Progenitor cell of endocrine pancreas (in vitro differentiated cells): Measurements from ENCODE around the gene SDF4. TPM values are rescaled to one million over a fixed set of nuclear protein-coding genes. Genes with fewer than 3 reads are reported as not detected.
A peak's percentile ranks its signal among the peaks of the same experiment; 100 is the strongest.

Experiments
- DNase-seq: peaks from one replicate; pipeline ENCODE4 v3.0.0; 2021; ENCODE audit warnings: low spot score; ENCODE audit not compliant: unreplicated experiment
- H3K27ac Mint-ChIP-seq: 2 replicates; pipeline ENCODE4 v1.8.0; 2021; ENCODE audit warnings: mild to moderate bottlenecking, moderate library complexity, mixed read lengths
- H3K27me3 Mint-ChIP-seq: 2 replicates; pipeline ENCODE4 v1.8.0; 2021; ENCODE audit warnings: mixed read lengths
- H3K36me3 Mint-ChIP-seq: 2 replicates; pipeline ENCODE4 v1.8.0; 2022; ENCODE audit warnings: mixed read lengths; ENCODE audit not compliant: insufficient read depth
- H3K4me1 Mint-ChIP-seq: 2 replicates; pipeline ENCODE4 v1.8.0; 2021; ENCODE audit warnings: low read depth, mixed read lengths
- H3K4me3 Mint-ChIP-seq: 2 replicates; pipeline ENCODE4 v1.8.0; 2021; ENCODE audit warnings: low read depth, mild to moderate bottlenecking, moderate library complexity, mixed read lengths
- H3K9me3 Mint-ChIP-seq: 2 replicates; pipeline ENCODE4 v1.8.0; 2021; ENCODE audit warnings: low read depth, mixed read lengths
- total RNA-seq: library from RNA; stranded (reverse); gene quantifications from 2 replicates; pipeline ENCODE4 v1.2.1, GENCODE V29; 2021
- TF ChIP-seq, protein P1 (sequence below): fragments of 200-600 bp; sonication (generic); IDR thresholded peaks from one replicate; pipeline ENCODE4 v1.5.0; 2021; ENCODE audit warnings: antibody characterized with exemption, mild to moderate bottlenecking; ENCODE audit not compliant: unreplicated experiment

SDF4 gene
- total RNA-seq, 1 donor from 2014 or later = 107 TPM

DNA sequence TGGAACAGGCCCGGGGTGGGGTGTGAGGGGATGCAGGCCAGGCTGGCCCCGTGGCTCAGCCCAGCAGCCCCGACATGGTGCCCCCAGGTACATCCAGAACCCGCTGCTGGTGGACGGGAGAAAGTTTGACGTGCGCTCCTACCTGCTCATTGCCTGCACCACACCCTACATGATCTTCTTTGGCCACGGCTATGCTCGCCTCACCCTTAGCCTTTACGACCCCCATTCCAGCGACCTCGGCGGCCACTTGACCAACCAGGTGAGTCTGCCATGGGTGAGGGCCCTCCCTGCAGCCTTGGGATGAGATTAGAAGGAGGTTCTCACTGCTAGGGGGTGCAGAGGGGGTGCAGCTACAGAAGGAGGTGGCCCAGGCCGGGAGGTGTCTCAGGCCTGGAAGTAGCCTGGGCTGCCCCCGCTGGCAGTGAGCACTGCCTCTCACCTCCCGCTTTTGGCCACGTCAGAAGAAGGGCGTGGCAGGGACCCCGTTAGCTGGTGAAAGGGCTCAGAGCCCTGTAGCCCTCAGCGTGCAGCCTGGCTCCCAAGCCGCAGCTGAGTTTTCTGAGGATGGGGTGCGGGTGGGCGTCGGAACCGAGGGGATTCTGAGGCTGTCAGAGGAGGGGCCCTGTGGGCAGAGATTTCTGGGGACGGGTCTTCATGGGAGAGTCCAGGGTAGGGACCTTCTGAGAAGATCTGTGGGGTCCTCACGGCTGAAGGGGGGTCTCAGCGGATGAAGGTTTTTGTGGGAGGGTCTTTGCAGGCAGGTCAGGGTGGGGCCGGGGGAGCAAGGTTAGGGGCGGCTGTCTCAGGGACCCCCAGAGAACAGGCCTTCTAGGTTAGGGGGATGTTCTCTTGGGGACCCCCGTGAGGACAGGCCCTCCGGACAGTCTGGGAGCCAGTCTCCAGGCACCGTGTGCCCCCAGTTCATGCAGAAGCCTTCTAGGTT, 47.7 kb downstream of the SDF4 start:
- Mint-ChIP-seq H3K4me1 (no peaks in the 10 kb centered on the region), H3K36me3 (peaks cover 3% of the 10 kb centered on the region), H3K27me3 (no peaks in the 10 kb centered on the region), H3K27ac (no peak overlapping the region), H3K4me3 (no peak overlapping the region), H3K9me3 (no peaks in the 10 kb centered on the region)
- DNase-seq = no peak
- TF ChIP-seq, protein P1, sequence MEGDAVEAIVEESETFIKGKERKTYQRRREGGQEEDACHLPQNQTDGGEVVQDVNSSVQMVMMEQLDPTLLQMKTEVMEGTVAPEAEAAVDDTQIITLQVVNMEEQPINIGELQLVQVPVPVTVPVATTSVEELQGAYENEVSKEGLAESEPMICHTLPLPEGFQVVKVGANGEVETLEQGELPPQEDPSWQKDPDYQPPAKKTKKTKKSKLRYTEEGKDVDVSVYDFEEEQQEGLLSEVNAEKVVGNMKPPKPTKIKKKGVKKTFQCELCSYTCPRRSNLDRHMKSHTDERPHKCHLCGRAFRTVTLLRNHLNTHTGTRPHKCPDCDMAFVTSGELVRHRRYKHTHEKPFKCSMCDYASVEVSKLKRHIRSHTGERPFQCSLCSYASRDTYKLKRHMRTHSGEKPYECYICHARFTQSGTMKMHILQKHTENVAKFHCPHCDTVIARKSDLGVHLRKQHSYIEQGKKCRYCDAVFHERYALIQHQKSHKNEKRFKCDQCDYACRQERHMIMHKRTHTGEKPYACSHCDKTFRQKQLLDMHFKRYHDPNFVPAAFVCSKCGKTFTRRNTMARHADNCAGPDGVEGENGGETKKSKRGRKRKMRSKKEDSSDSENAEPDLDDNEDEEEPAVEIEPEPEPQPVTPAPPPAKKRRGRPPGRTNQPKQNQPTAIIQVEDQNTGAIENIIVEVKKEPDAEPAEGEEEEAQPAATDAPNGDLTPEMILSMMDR = no peak

- Mint-ChIP-seq H3K4me3 (no peak overlapping the region), H3K9me3 (no peaks in the 10 kb centered on the region), H3K36me3 (peaks cover 3% of the 10 kb centered on the region), H3K27me3 (no peaks in the 10 kb centered on the region), H3K27ac (peak overlapping the region; percentile 84), H3K4me1 (no peaks in the 10 kb centered on the region)
- TF ChIP-seq, protein P1 = no peak
- DNase-seq = no peak
Measured at GRCh38 chr1:1183221-1183747, 48.5 kb downstream of the SDF4 start.

DNA sequence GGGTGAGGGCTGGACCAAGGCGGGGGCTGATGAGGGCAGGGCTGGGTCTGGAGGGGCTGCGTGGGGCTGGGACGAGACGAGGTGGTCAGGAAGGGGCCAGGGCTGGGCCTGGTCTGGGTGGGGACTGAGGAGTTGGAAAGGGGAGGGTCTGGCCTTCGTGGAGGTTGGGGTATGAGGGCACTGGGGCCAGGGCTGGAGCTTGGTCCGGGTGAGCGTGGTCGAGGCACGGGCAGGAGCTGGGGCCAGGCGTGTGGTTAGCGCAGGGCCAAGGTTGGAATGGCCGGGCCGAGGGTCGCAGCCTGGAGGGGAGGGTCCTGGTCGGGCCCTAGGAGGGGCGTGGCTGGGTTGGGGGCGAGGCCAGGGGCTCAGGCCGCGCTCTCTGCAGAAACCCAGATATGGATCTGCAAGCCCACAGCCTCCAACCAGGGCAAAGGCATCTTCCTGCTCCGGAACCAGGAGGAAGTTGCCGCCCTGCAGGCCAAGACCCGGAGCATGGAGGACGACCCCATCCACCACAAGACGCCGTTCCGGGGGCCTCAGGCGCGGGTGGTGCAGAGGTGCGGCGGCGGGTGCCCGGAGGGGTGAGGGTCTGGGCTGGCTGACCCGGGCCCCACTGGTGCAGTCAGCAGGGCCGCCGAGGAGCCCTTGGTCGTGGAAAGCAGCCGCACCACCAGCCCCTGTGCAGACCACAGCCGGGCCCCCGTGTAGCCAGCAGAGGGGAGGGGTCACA, 49.1 kb downstream of the SDF4 start:
- Mint-ChIP-seq H3K27ac (no peak overlapping the region), H3K9me3 (no peaks in the 10 kb centered on the region), H3K4me3 (no peak overlapping the region), H3K36me3 (peaks cover 3% of the 10 kb centered on the region), H3K27me3 (no peaks in the 10 kb centered on the region), H3K4me1 (no peaks in the 10 kb centered on the region)
- TF ChIP-seq, protein P1 = no peak
- no peak for DNase-seq

DNA sequence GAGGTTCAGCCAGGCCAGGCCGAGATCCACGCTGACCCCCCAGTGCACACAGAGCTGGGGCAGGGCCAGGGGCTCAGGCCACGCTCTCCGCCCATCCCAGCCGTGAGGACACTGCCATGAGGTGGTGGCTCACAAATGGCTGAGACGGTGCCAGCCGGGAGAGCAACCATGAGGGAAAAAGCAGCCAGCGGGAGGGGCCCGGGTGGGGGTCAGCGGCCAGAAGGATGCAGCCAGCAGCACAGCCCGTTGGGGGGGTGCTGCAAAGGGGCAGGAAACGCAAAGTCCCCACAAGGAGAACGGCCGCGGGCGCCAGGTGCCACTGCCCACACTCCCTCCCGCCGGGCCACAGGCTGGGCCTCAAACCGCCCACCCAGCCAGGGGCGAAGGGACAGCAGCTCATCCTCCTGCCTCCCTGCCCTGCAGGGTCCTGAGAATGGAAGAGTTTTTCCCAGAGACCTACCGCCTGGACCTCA, 49.8 kb downstream of the SDF4 start:
- DNase-seq = no peak
- H3K4me1 Mint-ChIP-seq = no peaks in the 10 kb centered on the region
- TF ChIP-seq, protein P1 = no peak
- no peak overlapping the region for H3K4me3 Mint-ChIP-seq
- H3K36me3 Mint-ChIP-seq = peaks cover 3% of the 10 kb centered on the region
- peaks cover 1% of the 10 kb centered on the region for H3K27me3 Mint-ChIP-seq
- no peaks in the 10 kb centered on the region for H3K9me3 Mint-ChIP-seq
- H3K27ac Mint-ChIP-seq = no peak overlapping the region
